Body of pancreas (tissue), 4 donors: ENCODE results near the gene TASL.

Experiments
- POLR2A ChIP-seq, 3 donors: fragments of 450-650 bp; IDR thresholded peaks; one replicate each; pipeline ENCODE4 v1.6.1; 2016; ENCODE audit warnings: antibody characterized with exemption in 3 of 3, mild to moderate bottlenecking in 2 of 3
- TF ChIP-seq, protein P1 (sequence below), 7 experiments: fragments of 450-650 bp in 4 of 7; fragments of 200-600 bp in 3 of 7; sonication (generic) in 3 of 7; IDR thresholded peaks; one replicate each; pipeline ENCODE4 v1.5.1; 2016 to 2019; ENCODE audit warnings: antibody characterized with exemption in 7 of 7

GRCh38 chrX:30576881-30577280, 685 bp downstream of the TASL start:
- TF ChIP-seq, protein P1, sequence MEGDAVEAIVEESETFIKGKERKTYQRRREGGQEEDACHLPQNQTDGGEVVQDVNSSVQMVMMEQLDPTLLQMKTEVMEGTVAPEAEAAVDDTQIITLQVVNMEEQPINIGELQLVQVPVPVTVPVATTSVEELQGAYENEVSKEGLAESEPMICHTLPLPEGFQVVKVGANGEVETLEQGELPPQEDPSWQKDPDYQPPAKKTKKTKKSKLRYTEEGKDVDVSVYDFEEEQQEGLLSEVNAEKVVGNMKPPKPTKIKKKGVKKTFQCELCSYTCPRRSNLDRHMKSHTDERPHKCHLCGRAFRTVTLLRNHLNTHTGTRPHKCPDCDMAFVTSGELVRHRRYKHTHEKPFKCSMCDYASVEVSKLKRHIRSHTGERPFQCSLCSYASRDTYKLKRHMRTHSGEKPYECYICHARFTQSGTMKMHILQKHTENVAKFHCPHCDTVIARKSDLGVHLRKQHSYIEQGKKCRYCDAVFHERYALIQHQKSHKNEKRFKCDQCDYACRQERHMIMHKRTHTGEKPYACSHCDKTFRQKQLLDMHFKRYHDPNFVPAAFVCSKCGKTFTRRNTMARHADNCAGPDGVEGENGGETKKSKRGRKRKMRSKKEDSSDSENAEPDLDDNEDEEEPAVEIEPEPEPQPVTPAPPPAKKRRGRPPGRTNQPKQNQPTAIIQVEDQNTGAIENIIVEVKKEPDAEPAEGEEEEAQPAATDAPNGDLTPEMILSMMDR (IDR thresholded peaks at IDR 0.05): no peak
- TF ChIP-seq POLR2A (IDR thresholded peaks at IDR 0.05): no peak
